Smooth muscle cell (in vitro differentiated cells): ENCODE data around the gene PALLD. TPM values are rescaled to one million over a fixed set of nuclear protein-coding genes. Genes with fewer than 3 reads are reported as not detected.

Source experiments
- DNase-seq: peaks from one replicate; lab custom pipeline; 2025; ENCODE audit not compliant: unreplicated experiment; lab: John Stamatoyannopoulos, UW
- H2AFZ ChIP-seq: fragments of 200-600 bp; sonication (generic); 2 replicates; pipeline ENCODE4 v1.6.0; 2016; ENCODE audit warnings: antibody characterized with exemption, low read depth, mild to moderate bottlenecking
- H3F3A ChIP-seq: fragments of 200-600 bp; sonication (generic); 2 replicates; pipeline ENCODE4 v1.6.0; 2017; ENCODE audit warnings: antibody characterized with exemption, low read depth
- H3K27ac ChIP-seq: fragments of 200-600 bp; sonication (generic); 2 replicates; pipeline ENCODE4 v1.5.1; 2016; ENCODE audit warnings: low read depth, mild to moderate bottlenecking
- H3K27me3 ChIP-seq: fragments of 200-600 bp; sonication (generic); 2 replicates; pipeline ENCODE4 v1.6.1; 2016; ENCODE audit warnings: low read depth, mild to moderate bottlenecking
- H3K36me3 ChIP-seq: fragments of 200-600 bp; sonication (generic); 2 replicates; pipeline ENCODE4 v1.5.1; 2016; ENCODE audit warnings: low read depth
- H3K4me1 ChIP-seq: fragments of 200-600 bp; sonication (generic); 2 replicates; pipeline ENCODE4 v1.5.1; 2016; ENCODE audit warnings: low read depth
- H3K4me2 ChIP-seq: fragments of 200-600 bp; sonication (generic); 2 replicates; pipeline ENCODE4 v1.6.0; 2016; ENCODE audit warnings: mild to moderate bottlenecking
- H3K4me3 ChIP-seq: fragments of 200-600 bp; sonication (generic); 2 replicates; pipeline ENCODE4 v1.5.1; 2016; ENCODE audit warnings: mild to moderate bottlenecking
- H3K79me2 ChIP-seq: fragments of 200-600 bp; sonication (generic); 2 replicates; pipeline ENCODE4 v1.6.0; 2016; ENCODE audit warnings: low read depth, mild to moderate bottlenecking
- H3K9ac ChIP-seq: fragments of 200-600 bp; sonication (generic); 2 replicates; pipeline ENCODE4 v1.6.0; 2016; ENCODE audit warnings: low read depth
- H3K9me3 ChIP-seq: fragments of 200-600 bp; sonication (generic); replicated peaks from 2 replicates; pipeline ENCODE4 v1.5.1; 2016; ENCODE audit warnings: low read depth
- H4K20me1 ChIP-seq: fragments of 200-600 bp; sonication (generic); 2 replicates; pipeline ENCODE4 v1.6.0; 2016; ENCODE audit warnings: low read depth
- CTCF ChIP-seq: fragments of 200-600 bp; sonication (generic); IDR thresholded peaks from 2 replicates; pipeline ENCODE4 v1.5.1; 2017; ENCODE audit warnings: borderline replicate concordance, mild to moderate bottlenecking, antibody characterized with exemption; ENCODE audit not compliant: insufficient read depth, poor library complexity, severe bottlenecking
- WGBS: methylation state at CpG from one replicate; pipeline ENCODE4 v1.1.7; 2016; ENCODE audit warnings: low lambda C conversion rate; 5-methylcytosine and 5-hydroxymethylcytosine counted together
- polyA plus RNA-seq: library from polyadenylated mRNA; unstranded; fragments of >200 nt; fragmentation: Nextera tagmentation; extraction: Ambion mirVana; gene quantifications from 2 replicates; pipeline ENCODE4 v1.2.1, GENCODE V29; 2016
- total RNA-seq: library from RNA; depleted of rRNA; stranded (reverse); fragments of >200 nt; gene quantifications from 2 replicates; pipeline ENCODE4 v1.2.3, GENCODE V29; 2014

The PALLD gene
- total and polyA plus RNA-seq, 2 experiments from 2014 or later = 354 to 415 TPM

- Histone ChIP-seq H3K27me3 (no peaks in the 10 kb centered on the region), H3K4me3 (no peak overlapping the region), H2AFZ (no peak overlapping the region), H3K9ac (no peak overlapping the region), H4K20me1 (no peaks in the 10 kb centered on the region), H3F3A (peaks cover 27% of the 10 kb centered on the region), H3K4me1 (peaks cover 18% of the 10 kb centered on the region), H3K27ac (peak overlapping the region; percentile 1), H3K4me2 (no peak overlapping the region), H3K36me3 (no peaks in the 10 kb centered on the region), H3K9me3 (no peaks in the 10 kb centered on the region), H3K79me2 (peaks cover 90% of the 10 kb centered on the region)
- DNase-seq = no peak
- 83% methylated on average over 3 of the region's 3 CpGs for WGBS
- TF ChIP-seq CTCF = no peak
Measured at GRCh38 chr4:168825975-168826374, 329.1 kb downstream of the PALLD start.

GRCh38 chr4:168826620-168827019 is 329.8 kb downstream of the PALLD start:
- Histone ChIP-seq H3K4me2 (no peak overlapping the region), H3F3A (peaks cover 27% of the 10 kb centered on the region), H4K20me1 (no peaks in the 10 kb centered on the region), H3K36me3 (no peaks in the 10 kb centered on the region), H3K4me3 (no peak overlapping the region), H3K9me3 (no peaks in the 10 kb centered on the region), H3K9ac (no peak overlapping the region), H2AFZ (no peak overlapping the region), H3K27ac (peak overlapping the region; percentile 1), H3K27me3 (no peaks in the 10 kb centered on the region), H3K79me2 (peaks cover 86% of the 10 kb centered on the region), H3K4me1 (peaks cover 23% of the 10 kb centered on the region)
- no peak for TF ChIP-seq CTCF
- DNase-seq = no peak
- 67% methylated on average over 3 of the region's 3 CpGs for WGBS

- WGBS = 41% methylated on average over 6 of the region's 6 CpGs
- no peak for TF ChIP-seq CTCF
- H3F3A ChIP-seq = peaks cover 46% of the 10 kb centered on the region
- no peak for DNase-seq
- peak overlapping the region; percentile 89 for H3K27ac ChIP-seq
- peaks cover 40% of the 10 kb centered on the region for H4K20me1 ChIP-seq
- H3K27me3 ChIP-seq = no peaks in the 10 kb centered on the region
- no peak overlapping the region for H2AFZ ChIP-seq
- H3K79me2 ChIP-seq = peaks cover 89% of the 10 kb centered on the region
- peak overlapping the region; percentile 93 for H3K4me2 ChIP-seq
- H3K9ac ChIP-seq = peak overlapping the region; percentile 94
- H3K9me3 ChIP-seq = no peaks in the 10 kb centered on the region
- H3K4me3 ChIP-seq = peak overlapping the region; percentile 83
- peaks cover 35% of the 10 kb centered on the region for H3K4me1 ChIP-seq
- no peaks in the 10 kb centered on the region for H3K36me3 ChIP-seq
Measured at GRCh38 chr4:168830777-168831512, 334.1 kb downstream of the PALLD start.

GRCh38 chr4:168831585-168831918 is 334.7 kb downstream of the PALLD start:
- Histone ChIP-seq H3K4me3 (peak overlapping the region; percentile 83), H3F3A (peaks cover 48% of the 10 kb centered on the region), H3K27me3 (no peaks in the 10 kb centered on the region), H4K20me1 (peaks cover 46% of the 10 kb centered on the region), H3K27ac (peak overlapping the region; percentile 89), H3K4me2 (peak overlapping the region; percentile 93), H3K9ac (peak overlapping the region; percentile 94), H2AFZ (no peak overlapping the region), H3K79me2 (peaks cover 91% of the 10 kb centered on the region), H3K4me1 (peaks cover 41% of the 10 kb centered on the region), H3K9me3 (no peaks in the 10 kb centered on the region), H3K36me3 (no peaks in the 10 kb centered on the region)
- WGBS = 0% methylated on average over 14 of the region's 14 CpGs
- no peak for DNase-seq
- TF ChIP-seq CTCF = no peak
